Measurements from ENCODE around the gene PLK5. TPM values are rescaled to one million over a fixed set of nuclear protein-coding genes. Genes with fewer than 3 reads are reported as not detected.

The PLK5 gene
- total and polyA plus RNA-seq, 4 donors, result 0.03 TPM; not detected in 3

- DNase-seq (ENCODE audit: low spot score), result no peak
- no peak for TF ChIP-seq GABPA (IDR thresholded peaks at IDR 0.05 in 1 of 2, conservative IDR thresholded peaks at IDR 0.05 in 1 of 2)
- TF ChIP-seq, protein P1, sequence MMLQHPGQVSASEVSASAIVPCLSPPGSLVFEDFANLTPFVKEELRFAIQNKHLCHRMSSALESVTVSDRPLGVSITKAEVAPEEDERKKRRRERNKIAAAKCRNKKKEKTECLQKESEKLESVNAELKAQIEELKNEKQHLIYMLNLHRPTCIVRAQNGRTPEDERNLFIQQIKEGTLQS (IDR thresholded peaks at IDR 0.05), result no peak
- no peak for TF ChIP-seq FOXA2 (IDR thresholded peaks at IDR 0.05)
- TF ChIP-seq, protein P2, sequence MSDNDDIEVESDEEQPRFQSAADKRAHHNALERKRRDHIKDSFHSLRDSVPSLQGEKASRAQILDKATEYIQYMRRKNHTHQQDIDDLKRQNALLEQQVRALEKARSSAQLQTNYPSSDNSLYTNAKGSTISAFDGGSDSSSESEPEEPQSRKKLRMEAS (IDR thresholded peaks at IDR 0.05), result no peak
- no peak for TF ChIP-seq YY1 (IDR thresholded peaks at IDR 0.05)
- no peak for TF ChIP-seq HNF4A (conservative IDR thresholded peaks at IDR 0.05)
- no peaks in the 10 kb centered on the region for H3K36me3 ChIP-seq (ENCODE audit: control insufficient read depth in 4 of 4, insufficient read depth in 3 of 4, low read depth in 1 of 4, low read length in 3 of 4)
- H3K27me3 ChIP-seq (ENCODE audit: control insufficient read depth in 4 of 4, insufficient read depth in 4 of 4, low read length in 3 of 4), result no peaks in the 10 kb centered on the region
- H3K27ac ChIP-seq (ENCODE audit: low read depth in 1 of 2, low read length in 2 of 2), result no peak overlapping the region
- H3K9ac ChIP-seq (ENCODE audit: low read depth in 1 of 2, low read length in 2 of 2), result no peak overlapping the region
- peaks cover 2 to 13% (median 6%) of the 10 kb centered on the region in 4 donors for H3K4me1 ChIP-seq (ENCODE audit: control insufficient read depth in 4 of 4, insufficient read depth in 4 of 4, low read length in 3 of 4)
- no peak overlapping the region for H3K4me3 ChIP-seq (ENCODE audit: low read depth in 1 of 3, low read length in 3 of 3)
- 87% methylated on average over 37 of the region's 37 CpGs for WGBS
- H3K9me3 ChIP-seq (ENCODE audit: control insufficient read depth in 4 of 4, low read length in 3 of 4), result no peaks in the 10 kb centered on the region
Measured at GRCh38 chr19:1482361-1483130, 41.3 kb upstream of the PLK5 start.

GRCh38 chr19:1483131-1483978 lies 40.5 kb upstream of the PLK5 start:
- Histone ChIP-seq H3K4me3 (ENCODE audit: low read depth in 1 of 3, low read length in 3 of 3) (no peak overlapping the region), H3K36me3 (ENCODE audit: control insufficient read depth in 4 of 4, insufficient read depth in 3 of 4, low read depth in 1 of 4, low read length in 3 of 4) (no peaks in the 10 kb centered on the region), H3K27ac (ENCODE audit: low read depth in 1 of 2, low read length in 2 of 2) (no peak overlapping the region), H3K27me3 (ENCODE audit: control insufficient read depth in 4 of 4, insufficient read depth in 4 of 4, low read length in 3 of 4) (no peaks in the 10 kb centered on the region), H3K4me1 (ENCODE audit: control insufficient read depth in 4 of 4, insufficient read depth in 4 of 4, low read length in 3 of 4) (peaks cover under 1 to 9% (median 2%) of the 10 kb centered on the region in 4 donors), H3K9me3 (ENCODE audit: control insufficient read depth in 4 of 4, low read length in 3 of 4) (no peaks in the 10 kb centered on the region), H3K9ac (ENCODE audit: low read depth in 1 of 2, low read length in 2 of 2) (no peak overlapping the region)
- no peak for DNase-seq (ENCODE audit: low spot score)
- TF ChIP-seq YY1 (IDR thresholded peaks at IDR 0.05) (no peak), NR2F2 (IDR thresholded peaks at IDR 0.05) (no peak), GABPA (IDR thresholded peaks at IDR 0.05 in 1 of 2, conservative IDR thresholded peaks at IDR 0.05 in 1 of 2) (no peak), TAF1 (conservative IDR thresholded peaks at IDR 0.05) (no peak), SP1 (IDR thresholded peaks at IDR 0.05) (no peak), ZBTB33 (IDR thresholded peaks at IDR 0.05) (no peak), HNF4G (IDR thresholded peaks at IDR 0.05) (no peak), REST (IDR thresholded peaks at IDR 0.05) (no peak), HNF4A (conservative IDR thresholded peaks at IDR 0.05) (no peak), CTCF (IDR thresholded peaks at IDR 0.05; ENCODE audit: low read depth, low read length, missing input control) (no peak), RAD21 (IDR thresholded peaks at IDR 0.05) (no peak), RXRA (IDR thresholded peaks at IDR 0.05) (no peak), FOXA2 (IDR thresholded peaks at IDR 0.05) (no peak)
- TF ChIP-seq, protein P1 (IDR thresholded peaks at IDR 0.05), result no peak
- WGBS, result 95% methylated on average over 77 of the region's 77 CpGs
